ENCODE data around the gene KCNK7. TPM values are rescaled to one million over a fixed set of nuclear protein-coding genes. Genes with fewer than 3 reads are reported as not detected.

Gene KCNK7
- total RNA-seq, 1 experiment from 2014 or later: 0.13 TPM

- Histone ChIP-seq H3K27me3 (replicated peaks) (no peaks in the 10 kb centered on the region), H3K27ac (no peak overlapping the region), H3K9me3 (replicated peaks) (no peaks in the 10 kb centered on the region), H3K4me1 (replicated peaks) (peaks cover 21% of the 10 kb centered on the region), H3K4me3 (no peak overlapping the region), H3K36me3 (peaks cover 88% of the 10 kb centered on the region)
- DNase-seq (ENCODE audit: low read depth in 1 of 2, low spot score in 2 of 2): no peak
Measured at GRCh38 chr11:65634905-65635731, 39.5 kb upstream of the KCNK7 start.

DNA sequence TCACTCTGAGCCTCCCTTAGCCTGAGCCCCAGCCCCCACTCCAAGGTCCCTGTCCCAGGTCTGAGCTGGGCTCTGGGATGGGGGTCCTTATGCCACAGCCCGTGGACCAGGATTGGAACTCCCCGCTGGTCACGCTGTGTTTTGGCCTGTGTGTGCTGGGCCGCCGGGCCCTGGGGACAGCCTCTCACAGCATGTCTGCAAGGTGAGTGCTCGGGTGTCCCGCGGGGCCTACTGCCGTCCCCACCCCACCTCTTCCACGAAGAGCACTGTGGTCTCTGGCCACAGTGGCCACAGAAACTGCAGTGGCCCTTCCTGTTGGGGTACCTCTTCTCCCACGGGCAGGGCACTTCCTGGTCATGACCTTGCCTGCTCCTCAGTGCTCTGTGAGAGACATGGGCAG lies 38.8 kb upstream of the KCNK7 start:
- Histone ChIP-seq H3K27me3 (replicated peaks) (no peaks in the 10 kb centered on the region), H3K4me1 (replicated peaks) (peaks cover 21% of the 10 kb centered on the region), H3K9me3 (replicated peaks) (no peaks in the 10 kb centered on the region), H3K27ac (no peak overlapping the region), H3K36me3 (peaks cover 89% of the 10 kb centered on the region), H3K4me3 (no peak overlapping the region)
- DNase-seq (ENCODE audit: low read depth in 1 of 2, low spot score in 2 of 2): no peak

DNA sequence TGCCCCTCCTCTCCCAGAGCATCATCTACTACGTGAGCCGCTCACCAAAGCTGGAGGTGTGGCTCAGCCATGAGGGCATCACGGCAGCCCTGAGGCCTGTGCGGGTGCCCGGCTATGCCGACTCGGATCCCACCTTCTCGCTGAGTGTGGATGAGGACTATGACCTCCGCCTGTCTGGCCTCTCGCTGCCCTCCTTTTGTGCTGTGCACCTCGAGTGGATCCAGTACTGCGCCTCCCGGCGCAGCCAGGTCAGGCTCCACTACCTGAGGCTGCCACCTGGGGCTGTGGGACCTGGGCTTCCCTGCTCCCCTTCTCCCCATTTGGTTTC lies 38.5 kb upstream of the KCNK7 start:
- DNase-seq (ENCODE audit: low read depth in 1 of 2, low spot score in 2 of 2): no peak
- H3K4me1 ChIP-seq (replicated peaks): peaks cover 21% of the 10 kb centered on the region
- H3K4me3 ChIP-seq: no peak overlapping the region
- no peak overlapping the region for H3K27ac ChIP-seq
- no peaks in the 10 kb centered on the region for H3K27me3 ChIP-seq (replicated peaks)
- H3K9me3 ChIP-seq (replicated peaks): no peaks in the 10 kb centered on the region
- peaks cover 91% of the 10 kb centered on the region for H3K36me3 ChIP-seq

DNA sequence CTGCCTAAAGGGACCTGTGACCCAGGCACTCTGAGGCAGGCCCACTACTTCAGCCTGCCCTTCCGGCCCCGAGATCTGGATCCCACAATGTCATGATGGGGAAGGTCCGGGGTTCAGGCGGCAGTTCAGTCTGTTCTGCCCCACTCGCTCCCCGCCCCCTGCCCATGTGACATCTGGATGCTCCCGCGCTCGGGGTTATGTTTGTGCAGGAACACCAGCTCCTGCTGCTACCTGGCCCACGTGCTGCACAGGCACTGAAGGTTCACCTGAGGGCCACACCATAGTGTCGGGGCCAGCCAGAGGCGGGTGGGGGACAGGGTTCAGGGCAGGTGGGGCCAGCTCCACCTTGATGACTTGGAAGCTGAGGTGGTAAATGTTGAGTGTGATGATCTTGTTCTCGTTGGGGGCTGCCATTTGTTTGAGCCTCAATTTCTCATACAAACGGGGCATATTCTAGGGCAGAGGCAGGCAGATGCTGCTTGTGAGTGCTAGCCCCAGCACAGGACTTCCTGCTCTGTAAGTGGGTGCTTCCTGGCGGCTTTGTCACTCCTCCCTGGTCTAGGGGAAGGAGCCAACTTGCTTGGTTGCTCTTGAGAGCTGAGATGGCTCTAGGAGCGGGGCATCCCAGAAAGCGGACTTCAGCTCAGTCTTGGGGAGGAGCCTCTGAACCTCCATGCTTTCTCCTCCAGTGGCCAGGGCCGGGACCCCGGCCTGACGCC lies 37.9 kb upstream of the KCNK7 start:
- Histone ChIP-seq H3K9me3 (replicated peaks) (no peaks in the 10 kb centered on the region), H3K36me3 (peaks cover 91% of the 10 kb centered on the region), H3K27me3 (replicated peaks) (no peaks in the 10 kb centered on the region), H3K4me1 (replicated peaks) (peaks cover 16% of the 10 kb centered on the region), H3K4me3 (no peak overlapping the region), H3K27ac (no peak overlapping the region)
- no peak for DNase-seq (ENCODE audit: low read depth in 1 of 2, low spot score in 2 of 2)

DNA sequence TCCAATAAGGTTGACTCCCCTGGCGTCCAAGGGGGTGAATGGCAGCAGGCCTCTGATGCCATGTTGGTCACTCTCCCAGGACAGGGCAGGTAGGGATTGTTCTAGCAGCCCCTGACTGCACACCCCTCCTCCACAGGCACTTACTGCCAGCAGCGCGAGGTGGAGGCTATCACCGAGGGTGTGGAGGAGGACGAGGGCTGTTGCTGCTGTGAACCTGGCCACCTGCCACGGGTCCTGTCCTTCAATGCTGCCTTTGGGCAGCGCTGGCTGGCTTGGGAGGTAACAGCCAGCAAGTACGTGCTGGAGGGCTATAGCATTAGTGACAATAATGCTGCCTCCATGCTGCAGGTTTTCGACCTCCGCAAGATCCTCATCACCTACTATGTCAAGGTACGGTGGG lies 34.6 kb upstream of the KCNK7 start:
- H3K36me3 ChIP-seq: peaks cover 98% of the 10 kb centered on the region
- H3K4me3 ChIP-seq: no peak overlapping the region
- no peaks in the 10 kb centered on the region for H3K4me1 ChIP-seq (replicated peaks)
- H3K27me3 ChIP-seq (replicated peaks): no peaks in the 10 kb centered on the region
- no peak overlapping the region for H3K27ac ChIP-seq
- DNase-seq (ENCODE audit: low read depth in 1 of 2, low spot score in 2 of 2): no peak
- H3K9me3 ChIP-seq (replicated peaks): no peaks in the 10 kb centered on the region

GRCh38 chr11:65629579-65629978 lies 34.0 kb upstream of the KCNK7 start:
- Histone ChIP-seq H3K9me3 (replicated peaks) (no peaks in the 10 kb centered on the region), H3K36me3 (peaks cover 98% of the 10 kb centered on the region), H3K27ac (no peak overlapping the region), H3K27me3 (replicated peaks) (no peaks in the 10 kb centered on the region), H3K4me1 (replicated peaks) (no peaks in the 10 kb centered on the region), H3K4me3 (no peak overlapping the region)
- no peak for DNase-seq (ENCODE audit: low read depth in 1 of 2, low spot score in 2 of 2)

DNA sequence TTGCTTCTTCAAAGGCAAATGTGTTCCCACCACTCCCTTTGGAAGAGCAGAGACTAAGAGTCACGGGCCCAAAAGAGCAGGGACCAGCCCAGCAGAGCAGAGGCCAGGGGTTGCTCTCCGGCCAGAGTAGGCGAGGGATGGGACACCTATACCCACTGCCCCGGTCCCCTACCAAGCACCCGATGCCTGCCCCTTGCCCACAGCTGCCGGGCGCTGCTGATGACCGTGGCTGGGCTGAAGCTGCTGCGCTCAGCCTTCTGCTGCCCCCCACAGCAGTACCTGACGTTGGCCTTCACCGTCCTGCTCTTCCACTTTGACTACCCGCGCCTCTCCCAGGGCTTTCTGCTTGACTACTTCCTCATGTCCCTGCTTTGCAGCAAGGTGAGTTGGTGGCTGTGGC lies 31.6 kb upstream of the KCNK7 start:
- DNase-seq (ENCODE audit: low read depth in 1 of 2, low spot score in 2 of 2): no peak
- H3K9me3 ChIP-seq (replicated peaks): no peaks in the 10 kb centered on the region
- peaks cover 98% of the 10 kb centered on the region for H3K36me3 ChIP-seq
- H3K27me3 ChIP-seq (replicated peaks): no peaks in the 10 kb centered on the region
- H3K27ac ChIP-seq: no peak overlapping the region
- H3K4me3 ChIP-seq: no peak overlapping the region
- H3K4me1 ChIP-seq (replicated peaks): no peaks in the 10 kb centered on the region

DNA sequence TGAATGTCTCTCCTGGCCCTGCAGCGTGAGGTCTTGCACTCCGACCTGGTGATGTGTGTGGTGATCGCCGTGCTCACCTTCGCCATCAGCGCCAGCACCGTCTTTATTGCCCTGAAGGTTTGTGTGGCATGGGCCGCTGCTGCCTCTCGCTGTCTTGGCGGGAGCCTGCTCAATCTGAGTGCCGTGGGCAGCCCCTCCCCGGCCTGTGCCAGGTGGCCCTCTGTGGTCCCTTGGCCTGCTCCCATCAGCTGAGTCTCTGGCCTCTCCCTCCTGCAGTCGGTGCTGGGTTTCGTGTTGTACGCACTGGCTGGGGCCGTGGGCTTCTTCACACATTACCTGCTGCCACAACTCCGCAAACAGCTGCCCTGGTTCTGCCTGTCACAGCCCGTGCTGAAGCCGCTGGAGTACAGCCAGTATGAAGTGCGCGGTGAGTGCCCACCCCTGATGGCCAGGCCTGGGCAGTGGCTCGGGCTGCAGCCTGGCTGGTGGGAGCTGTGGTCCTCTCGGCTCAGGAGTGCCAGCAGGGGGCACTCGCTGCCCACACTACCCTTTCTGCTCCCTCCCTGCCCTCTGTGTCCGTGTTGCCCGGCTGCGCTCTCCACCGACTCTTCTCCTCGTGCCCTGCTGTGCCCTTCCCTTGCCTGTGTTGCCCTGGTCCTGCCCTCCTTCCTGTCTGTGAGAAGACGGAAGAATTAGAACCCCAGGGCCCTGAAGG lies 30.2 kb upstream of the KCNK7 start:
- Histone ChIP-seq H3K4me1 (replicated peaks) (no peaks in the 10 kb centered on the region), H3K27ac (no peak overlapping the region), H3K27me3 (replicated peaks) (no peaks in the 10 kb centered on the region), H3K4me3 (no peak overlapping the region), H3K36me3 (peaks cover 98% of the 10 kb centered on the region), H3K9me3 (replicated peaks) (no peaks in the 10 kb centered on the region)
- DNase-seq (ENCODE audit: low read depth in 1 of 2, low spot score in 2 of 2): peak in 1 of 2 experiments; percentile 38

DNA sequence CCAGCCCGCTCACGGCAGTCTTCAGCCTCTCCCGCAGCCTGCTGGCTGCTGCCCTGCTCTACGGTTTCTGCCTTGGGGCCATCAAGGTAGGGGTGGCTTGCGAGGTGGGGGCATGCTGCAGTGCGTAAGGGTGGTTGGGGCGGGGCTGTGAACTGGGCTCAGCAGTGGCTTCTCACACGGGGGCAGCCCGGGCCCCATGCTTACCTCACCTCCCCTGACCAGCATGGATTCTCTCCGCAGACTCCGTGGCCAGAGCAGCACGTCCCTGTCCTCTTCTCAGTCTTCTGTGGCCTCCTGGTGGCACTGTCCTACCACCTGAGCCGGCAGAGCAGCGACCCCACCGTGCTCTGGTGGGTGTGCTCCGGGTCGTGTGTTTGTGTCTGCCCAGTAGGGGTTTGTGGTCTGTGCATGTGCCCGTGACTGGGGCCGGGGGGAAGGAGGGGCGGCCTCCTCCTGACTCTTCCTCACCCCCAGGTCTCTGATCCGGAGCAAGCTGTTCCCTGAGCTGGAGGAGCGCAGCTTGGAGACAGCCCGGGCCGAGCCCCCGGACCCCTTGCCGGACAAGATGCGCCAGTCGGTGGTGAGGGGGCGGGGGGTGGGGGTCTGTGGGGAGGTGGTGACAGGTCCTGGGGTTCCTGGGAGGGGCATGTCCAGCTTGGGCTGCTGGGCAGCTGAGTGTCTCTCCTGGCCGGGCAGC lies 29.5 kb upstream of the KCNK7 start:
- H3K4me1 ChIP-seq (replicated peaks): no peaks in the 10 kb centered on the region
- no peaks in the 10 kb centered on the region for H3K9me3 ChIP-seq (replicated peaks)
- H3K27ac ChIP-seq: no peak overlapping the region
- H3K36me3 ChIP-seq: peaks cover 98% of the 10 kb centered on the region
- no peak overlapping the region for H3K4me3 ChIP-seq
- no peaks in the 10 kb centered on the region for H3K27me3 ChIP-seq (replicated peaks)
- DNase-seq (ENCODE audit: low read depth in 1 of 2, low spot score in 2 of 2): no peak

DNA sequence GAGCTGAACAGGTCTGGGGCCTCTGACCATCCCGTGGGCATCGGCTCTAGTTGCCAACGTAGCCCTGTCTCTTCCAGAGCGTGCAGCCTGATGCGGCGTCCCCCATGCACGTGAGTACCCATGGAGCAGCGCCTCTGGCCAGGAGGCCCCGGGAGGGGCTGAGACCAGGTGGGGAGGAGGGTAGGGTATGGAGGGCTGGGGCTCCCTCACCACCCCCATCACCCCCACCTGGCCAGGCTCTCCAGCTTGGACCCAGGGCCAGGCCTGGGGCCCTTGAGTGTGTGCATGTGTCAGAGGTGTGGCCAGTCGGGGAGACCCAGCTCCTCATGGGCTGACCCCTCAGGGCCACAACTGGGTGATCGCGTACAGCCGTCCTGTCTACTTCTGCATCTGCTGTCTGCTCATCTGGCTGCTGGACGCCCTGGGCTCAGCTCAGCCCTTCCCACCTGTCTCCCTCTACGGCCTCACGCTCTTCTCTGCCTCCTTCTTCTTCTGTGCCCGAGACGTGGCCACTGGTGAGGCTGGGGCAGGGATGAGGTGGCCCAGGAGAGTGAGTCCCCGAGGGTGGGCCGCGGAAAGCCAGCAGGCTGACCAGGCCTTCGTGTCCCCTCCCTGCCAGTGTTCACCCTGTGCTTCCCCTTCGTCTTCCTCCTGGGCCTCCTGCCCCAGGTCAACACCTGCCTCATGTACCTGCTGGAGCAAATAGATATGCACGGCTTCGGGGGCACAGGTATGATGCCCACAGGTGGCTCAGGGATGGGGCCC lies 28.4 kb upstream of the KCNK7 start:
- Histone ChIP-seq H3K4me3 (no peak overlapping the region), H3K27me3 (replicated peaks) (no peaks in the 10 kb centered on the region), H3K36me3 (peaks cover 98% of the 10 kb centered on the region), H3K27ac (no peak overlapping the region), H3K9me3 (replicated peaks) (no peaks in the 10 kb centered on the region), H3K4me1 (replicated peaks) (no peaks in the 10 kb centered on the region)
- DNase-seq (ENCODE audit: low read depth in 1 of 2, low spot score in 2 of 2): no peak

GRCh38 chr11:65623177-65623576 lies 27.6 kb upstream of the KCNK7 start:
- no peaks in the 10 kb centered on the region for H3K9me3 ChIP-seq (replicated peaks)
- no peak overlapping the region for H3K27ac ChIP-seq
- H3K36me3 ChIP-seq: peaks cover 98% of the 10 kb centered on the region
- H3K4me1 ChIP-seq (replicated peaks): no peaks in the 10 kb centered on the region
- H3K4me3 ChIP-seq: no peak overlapping the region
- H3K27me3 ChIP-seq (replicated peaks): no peaks in the 10 kb centered on the region
- no peak for DNase-seq (ENCODE audit: low read depth in 1 of 2, low spot score in 2 of 2)

DNA sequence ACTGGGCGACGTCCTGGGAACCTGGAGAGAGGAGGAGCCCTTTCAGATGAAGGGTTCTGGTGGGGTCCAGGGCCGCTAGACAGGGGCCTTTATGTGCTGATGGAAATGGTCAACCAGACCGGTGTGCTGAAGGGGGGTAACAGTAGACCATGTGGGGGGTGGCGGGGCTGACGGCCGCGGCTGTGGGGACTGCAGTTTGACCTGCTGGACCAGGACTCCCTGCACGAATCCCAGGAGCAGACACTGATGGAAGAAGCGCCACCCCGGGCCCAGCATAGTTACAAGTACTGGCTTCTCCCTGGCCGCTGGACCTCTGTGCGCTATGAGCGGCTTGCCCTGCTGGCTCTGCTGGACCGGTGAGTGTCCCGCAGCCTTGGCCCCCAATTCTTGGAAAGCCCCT lies 26.4 kb upstream of the KCNK7 start:
- peaks cover 98% of the 10 kb centered on the region for H3K36me3 ChIP-seq
- H3K4me3 ChIP-seq: no peak overlapping the region
- no peaks in the 10 kb centered on the region for H3K9me3 ChIP-seq (replicated peaks)
- no peak for DNase-seq (ENCODE audit: low read depth in 1 of 2, low spot score in 2 of 2)
- H3K4me1 ChIP-seq (replicated peaks): peaks cover 4% of the 10 kb centered on the region
- no peak overlapping the region for H3K27ac ChIP-seq
- no peaks in the 10 kb centered on the region for H3K27me3 ChIP-seq (replicated peaks)

- DNase-seq (ENCODE audit: low read depth in 1 of 2, low spot score in 2 of 2): no peak
- H3K27me3 ChIP-seq (replicated peaks): no peaks in the 10 kb centered on the region
- H3K9me3 ChIP-seq (replicated peaks): no peaks in the 10 kb centered on the region
- H3K4me1 ChIP-seq (replicated peaks): peaks cover 10% of the 10 kb centered on the region
- H3K27ac ChIP-seq: no peak overlapping the region
- H3K36me3 ChIP-seq: peaks cover 98% of the 10 kb centered on the region
- H3K4me3 ChIP-seq: no peak overlapping the region
Measured at GRCh38 chr11:65621460-65621859, 25.9 kb upstream of the KCNK7 start.

Data from SJSA1 (cell line).